ENCODE data around the gene IFT122. TPM values are rescaled to one million over a fixed set of nuclear protein-coding genes. Genes with fewer than 3 reads are reported as not detected.

IFT122 gene
- total and polyA plus RNA-seq, 2 experiments from 2014 or later = 10.2 to 38.8 TPM

- no peak for TF ChIP-seq ZNF462 (CRISPR knock-in tag; IDR thresholded peaks at IDR 0.05)
- no peak for TF ChIP-seq EZH2phosphoT487 (IDR thresholded peaks at IDR 0.05; ENCODE audit: unreplicated experiment)
- TF ChIP-seq CREB1 (CRISPR knock-in tag; IDR thresholded peaks at IDR 0.05; ENCODE audit: low read depth) = no peak
- no peak for TF ChIP-seq JUNB (IDR thresholded peaks at IDR 0.05; ENCODE audit: unreplicated experiment)
- no peak for TF ChIP-seq STAT1 (IDR thresholded peaks at IDR 0.05; ENCODE audit: unreplicated experiment)
- no peak for TF ChIP-seq POLR2AphosphoS5 (IDR thresholded peaks at IDR 0.05; ENCODE audit: low read depth)
These were observed 124.0 kb downstream of the IFT122 start (continued) for GRCh38 chr3:129563850-129564535.

GRCh38 chr3:129564981-129565644 lies 125.1 kb downstream of the IFT122 start:
- H3K27me3 Mint-ChIP-seq (ENCODE audit: insufficient read depth, low read depth, poor library complexity) = peaks cover 11% of the 10 kb centered on the region
- Histone ChIP-seq H3K4me1 (ENCODE audit: insufficient read depth) (peaks cover 5% of the 10 kb centered on the region; the same call in 1 of the 2 replicates), H3K4me2 (no peak overlapping the region), H4K20me1 (replicated peaks; ENCODE audit: insufficient read depth) (no peaks in the 10 kb centered on the region), H3K27me3 (ENCODE audit: insufficient read depth) (no peaks in the 10 kb centered on the region), H2AFZ (no peak overlapping the region), H3K36me3 (ENCODE audit: insufficient read depth) (no peaks in the 10 kb centered on the region), H3K9me2 (ENCODE audit: insufficient read depth) (no peaks in the 10 kb centered on the region), H3K27ac (ENCODE audit: low read depth) (no peak overlapping the region), H3K79me2 (replicated peaks; ENCODE audit: insufficient read depth) (no peaks in the 10 kb centered on the region), H3F3A (replicated peaks; ENCODE audit: low read depth) (no peaks in the 10 kb centered on the region), H3K4me3 (no peak overlapping the region)
- no peak for ATAC-seq
- H3K9me3 Mint-ChIP-seq = no peaks in the 10 kb centered on the region
- peaks cover 5% of the 10 kb centered on the region for H3K4me1 Mint-ChIP-seq
- no peak overlapping the region for H3K27ac Mint-ChIP-seq
- H3K36me3 Mint-ChIP-seq (ENCODE audit: low read depth) = peaks cover 6% of the 10 kb centered on the region; the same call in 1 of the 3 replicates
- DNase-seq (ENCODE audit: low spot score) = no peak
- TF ChIP-seq EZH2phosphoT487 (IDR thresholded peaks at IDR 0.05; ENCODE audit: unreplicated experiment) (no peak), JUNB (IDR thresholded peaks at IDR 0.05; ENCODE audit: unreplicated experiment) (no peak), EZH2 (IDR thresholded peaks at IDR 0.05; ENCODE audit: low read depth, unreplicated experiment) (no peak)
- H3K4me3 Mint-ChIP-seq = no peak overlapping the region
